ENCODE measurements around the gene TMA16. TPM values are rescaled to one million over a fixed set of nuclear protein-coding genes. Genes with fewer than 3 reads are reported as not detected.
A peak's percentile ranks its signal among the peaks of the same experiment; 100 is the strongest.

The TMA16 gene
- total and polyA plus RNA-seq, 2 of the 13 experiments (the other 11 are each of a cell fraction or from before 2014, with no cell fraction given): 8.1 to 52.5 TPM

GRCh38 chr4:163528653-163529052 is 34.2 kb downstream of the TMA16 start:
- H3K4me2 ChIP-seq (ENCODE audit: low read depth, low read length): no peak overlapping the region
- intact Hi-C loops (cut with micrococcal nuclease; ENCODE audit: unreplicated experiment): no loop called here
- FAIRE-seq (no peak), DNase-seq (ENCODE audit: low spot score) (no peak), ATAC-seq (no peak)
- H3K36me3 ChIP-seq (replicated peaks in 1 of 2; ENCODE audit: control insufficient read depth in 1 of 2, insufficient read depth in 2 of 2, low read length in 2 of 2): peaks cover 1 to 26% of the 10 kb centered on the region in 2 experiments; a peak in 2 of 5 replicates
- ChIA-PET POLR2A (no interaction called here), CTCF (ENCODE audit: low intra/inter-chr PET ratio, low total read pairs) (no interaction called here)
- in situ Hi-C loops (cut with HindIII; ENCODE audit: extremely low pct_ligation_motif_present, low pct_unique_long_range_greater_than_20kb): loop anchor here (25.0 kb wide), 1 partner anchor 1041 kb away; no protein-coding TSS in a partner anchor
- no peaks in the 10 kb centered on the region for H4K20me1 ChIP-seq (ENCODE audit: insufficient read depth, low read length)
- no TSS peak for BruUV-seq (replicated peaks)
- H3K9me3 ChIP-seq (ENCODE audit: low read length): no peaks in the 10 kb centered on the region
- no peaks in the 10 kb centered on the region for H3K79me2 ChIP-seq (ENCODE audit: insufficient read depth, low read length)
- TF ChIP-seq RBM22 (optimal IDR thresholded peaks at IDR 0.05; ENCODE audit: low read length): peak; percentile 48
- TF ChIP-seq ZNF12 (CRISPR knock-in tag; IDR thresholded peaks at IDR 0.05): no peak
- H3K27me3 ChIP-seq (ENCODE audit: control insufficient read depth in 1 of 2, insufficient read depth in 2 of 2, low read length in 2 of 2): no peaks in the 10 kb centered on the region
- H3K27ac ChIP-seq (ENCODE audit: extremely low read length, insufficient read depth, low read length): no peak overlapping the region
- H3K9ac ChIP-seq (ENCODE audit: insufficient read depth, low read depth, low read length): no peak overlapping the region
- no peak overlapping the region for H3K4me3 ChIP-seq (replicated peaks in 1 of 3; ENCODE audit: insufficient read depth in 1 of 3, low read depth in 2 of 3, low read length in 3 of 3)
- H3K4me1 ChIP-seq (ENCODE audit: insufficient read depth, low read length): no peaks in the 10 kb centered on the region
- 98% methylated on average over 4 of the region's 4 CpGs for WGBS (ENCODE audit: low lambda C conversion rate)
- H2AFZ ChIP-seq (ENCODE audit: low read length): no peak overlapping the region

GRCh38 chr4:163534056-163534455 is 39.6 kb downstream of the TMA16 start:
- 98% methylated on average over 4 of the region's 4 CpGs for WGBS (ENCODE audit: low lambda C conversion rate)
- Histone ChIP-seq H3K4me2 (ENCODE audit: low read depth, low read length) (no peak overlapping the region), H3K27me3 (ENCODE audit: control insufficient read depth in 1 of 2, insufficient read depth in 2 of 2, low read length in 2 of 2) (no peaks in the 10 kb centered on the region), H3K27ac (ENCODE audit: extremely low read length, insufficient read depth, low read length) (no peak overlapping the region), H4K20me1 (ENCODE audit: insufficient read depth, low read length) (no peaks in the 10 kb centered on the region), H3K9me3 (ENCODE audit: low read length) (no peaks in the 10 kb centered on the region), H3K4me3 (replicated peaks in 1 of 3; ENCODE audit: insufficient read depth in 1 of 3, low read depth in 2 of 3, low read length in 3 of 3) (no peak overlapping the region), H3K36me3 (replicated peaks in 1 of 2; ENCODE audit: control insufficient read depth in 1 of 2, insufficient read depth in 2 of 2, low read length in 2 of 2) (no peaks in the 10 kb centered on the region; a peak in 1 of 5 replicates), H3K79me2 (ENCODE audit: insufficient read depth, low read length) (no peaks in the 10 kb centered on the region), H3K4me1 (ENCODE audit: insufficient read depth, low read length) (no peaks in the 10 kb centered on the region), H3K9ac (ENCODE audit: insufficient read depth, low read depth, low read length) (no peak overlapping the region), H2AFZ (ENCODE audit: low read length) (no peak overlapping the region)
- in situ Hi-C loops (cut with HindIII; ENCODE audit: extremely low pct_ligation_motif_present, low pct_unique_long_range_greater_than_20kb): loop anchor here (25.0 kb wide), 1 partner anchor 1047 kb away; no protein-coding TSS in a partner anchor
- intact Hi-C loops (cut with micrococcal nuclease; ENCODE audit: unreplicated experiment): no loop called here
- POLR2A ChIA-PET: no interaction called here
- CTCF ChIA-PET (ENCODE audit: low intra/inter-chr PET ratio, low total read pairs): no interaction called here
- FAIRE-seq (no peak), DNase-seq (ENCODE audit: low spot score) (no peak), ATAC-seq (no peak)
- BruUV-seq (replicated peaks): no TSS peak
- TF ChIP-seq HMGXB3 (CRISPR knock-in tag; IDR thresholded peaks at IDR 0.05; ENCODE audit: borderline replicate concordance): no peak
- TF ChIP-seq EHMT2 (IDR thresholded peaks at IDR 0.05; ENCODE audit: borderline replicate concordance, low read depth, low read length): no peak
- TF ChIP-seq ZNF619 (CRISPR knock-in tag; IDR thresholded peaks at IDR 0.05): no peak
- TF ChIP-seq NCOR1 (IDR thresholded peaks at IDR 0.05; ENCODE audit: borderline replicate concordance, low read length): no peak
- TF ChIP-seq ZNF383 (CRISPR knock-in tag; IDR thresholded peaks at IDR 0.05; ENCODE audit: borderline replicate concordance): no peak
- TF ChIP-seq ZNF577 (CRISPR knock-in tag; IDR thresholded peaks at IDR 0.05; ENCODE audit: borderline replicate concordance, low read depth): no peak
- TF ChIP-seq ZBTB7A (CRISPR knock-in tag; IDR thresholded peaks at IDR 0.05): no peak
- no peak for TF ChIP-seq MZF1 (CRISPR knock-in tag; IDR thresholded peaks at IDR 0.05; ENCODE audit: borderline replicate concordance)
- TF ChIP-seq ZNF614 (CRISPR knock-in tag; IDR thresholded peaks at IDR 0.05; ENCODE audit: borderline replicate concordance): no peak
- TF ChIP-seq ZXDC (CRISPR knock-in tag; IDR thresholded peaks at IDR 0.05): no peak

Data from HepG2 (cell line).